GM21515 (cell line): ENCODE data around the gene RNLS.

Experiments
- ATAC-seq: cut with Tn5 transposase; IDR thresholded peaks from one replicate; pipeline ENCODE4 v1.9.1; 2021; ENCODE audit not compliant: unreplicated experiment

Gene RNLS

GRCh38 chr10:88270061-88270808, 312.9 kb downstream of the RNLS start:
- no peak for ATAC-seq

GRCh38 chr10:88262591-88263234, 320.4 kb downstream of the RNLS start:
- no peak for ATAC-seq

DNA sequence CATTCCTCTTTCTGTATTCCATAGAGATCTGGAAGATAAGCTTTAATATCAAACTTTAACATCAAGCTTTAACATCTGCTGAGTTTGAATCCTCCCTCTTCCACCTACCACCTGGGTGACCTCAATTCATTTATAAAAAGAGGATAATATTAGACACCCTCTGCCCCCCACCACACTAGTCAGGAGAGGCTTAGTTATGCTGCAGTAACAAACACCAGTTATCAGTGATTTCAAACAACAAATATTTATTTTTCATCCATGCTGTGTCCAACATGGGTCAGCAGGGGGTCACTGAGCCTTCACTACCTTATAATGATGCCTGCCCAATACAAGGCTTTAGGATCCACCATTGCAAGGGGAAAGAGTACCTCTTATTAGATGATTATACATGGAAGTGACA, 322.0 kb downstream of the RNLS start:
- ATAC-seq = no peak

DNA sequence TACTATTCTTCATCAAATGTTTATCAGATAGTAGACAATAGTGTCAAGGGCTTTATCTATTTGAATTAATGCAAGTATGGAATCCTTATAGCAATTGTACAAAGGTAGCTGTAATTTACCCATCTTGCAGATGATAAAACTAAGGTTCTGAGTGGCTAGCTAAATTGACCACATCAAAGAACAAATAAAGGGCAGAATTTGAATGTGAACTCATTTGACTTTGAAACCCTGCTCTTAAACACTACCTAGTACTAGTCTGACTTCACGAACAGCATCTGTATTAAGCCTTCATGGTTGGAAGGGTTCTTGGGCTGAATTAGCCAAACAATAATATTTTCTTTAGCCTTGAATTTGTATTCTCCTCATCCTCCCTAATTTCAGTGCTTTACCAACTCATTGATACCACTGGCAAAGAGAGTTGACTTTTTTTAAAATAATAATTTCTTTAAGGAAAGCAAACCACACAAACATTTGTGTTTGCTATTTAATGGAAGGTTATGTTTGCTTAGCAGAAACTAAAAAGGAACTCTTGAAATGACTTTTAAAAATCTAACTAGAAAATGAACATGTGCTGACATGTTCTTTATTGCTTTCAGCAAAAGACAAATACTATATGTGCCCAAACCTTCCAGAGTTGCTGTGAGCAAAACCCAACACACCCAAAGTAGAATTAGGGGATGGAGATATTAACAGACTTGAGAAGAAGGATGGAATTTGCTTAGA, 322.6 kb downstream of the RNLS start:
- ATAC-seq = no peak

DNA sequence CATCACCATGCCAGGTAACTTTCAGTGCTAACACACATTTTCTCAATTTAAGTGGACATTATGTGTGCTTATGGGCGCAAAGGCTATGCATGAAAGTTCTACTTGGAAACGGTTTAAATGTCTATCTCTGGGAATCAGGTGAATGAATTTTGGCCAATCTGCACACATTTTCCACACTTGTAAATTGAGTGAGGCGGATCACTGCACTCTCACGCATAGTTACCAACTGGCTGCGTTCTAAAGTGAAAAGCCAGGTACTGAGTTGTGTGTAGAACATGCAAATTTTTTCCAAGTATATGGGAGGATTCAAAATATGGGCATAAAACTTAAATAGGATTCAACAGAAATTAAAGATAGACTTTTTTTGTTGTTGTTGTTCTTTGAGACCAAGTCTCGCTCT, 323.7 kb downstream of the RNLS start:
- ATAC-seq = no peak

- no peak for ATAC-seq
Measured at GRCh38 chr10:88256886-88257285, 326.2 kb downstream of the RNLS start.

DNA sequence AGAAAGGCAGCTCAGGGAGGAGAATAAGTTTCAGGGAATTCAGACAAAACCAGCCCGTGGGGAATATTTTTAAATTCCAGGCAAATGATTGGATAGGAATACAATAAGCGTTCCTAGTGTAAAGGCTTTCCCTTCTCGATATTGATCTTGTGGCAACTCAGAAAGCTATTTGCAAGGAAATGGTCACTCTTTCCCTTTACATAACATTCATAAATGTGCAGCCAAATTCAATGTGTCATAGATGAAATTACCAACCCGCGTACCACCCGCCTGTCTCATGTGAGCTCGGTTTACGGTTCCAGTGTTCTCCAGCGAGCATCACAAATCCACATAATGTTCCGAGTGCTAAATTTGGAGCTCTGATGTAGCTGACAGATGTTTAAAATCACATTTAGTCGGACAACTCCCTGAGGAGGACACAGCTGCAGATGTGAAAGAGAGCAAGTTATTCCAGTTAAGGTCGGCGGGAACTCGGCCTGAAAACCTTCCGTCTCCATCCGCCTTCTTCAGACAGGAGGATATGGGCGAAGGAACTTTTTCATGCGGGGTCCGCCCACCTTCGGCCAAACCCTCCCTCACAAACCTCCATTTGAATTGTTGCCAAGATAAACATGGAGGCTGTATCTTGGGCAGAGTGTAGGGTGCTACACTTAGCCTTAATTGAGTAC, 327.0 kb downstream of the RNLS start:
- ATAC-seq = no peak

GRCh38 chr10:88254091-88254490, 329.0 kb downstream of the RNLS start:
- ATAC-seq = no peak

- ATAC-seq = no peak
Measured at GRCh38 chr10:88253622-88254021, 329.5 kb downstream of the RNLS start.

DNA sequence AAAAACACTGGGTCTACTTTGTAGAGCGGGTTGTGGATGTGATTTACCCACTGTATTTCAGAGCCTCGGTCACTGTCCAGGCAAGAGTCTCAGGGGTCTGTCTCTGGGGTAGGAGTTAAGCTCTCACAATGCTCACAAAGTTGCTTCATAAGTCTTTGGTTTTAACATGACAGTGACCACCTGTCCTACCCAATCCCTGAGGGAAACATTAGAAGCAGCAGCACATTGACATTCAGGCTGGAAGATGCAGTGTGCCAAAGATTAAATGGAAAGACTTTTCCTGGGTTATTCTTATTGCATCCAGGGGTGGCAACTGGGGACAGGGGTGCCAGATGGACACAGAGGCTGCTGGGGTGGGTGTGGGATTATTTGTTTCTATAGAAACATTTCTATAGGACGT, 330.0 kb downstream of the RNLS start:
- no peak for ATAC-seq

DNA sequence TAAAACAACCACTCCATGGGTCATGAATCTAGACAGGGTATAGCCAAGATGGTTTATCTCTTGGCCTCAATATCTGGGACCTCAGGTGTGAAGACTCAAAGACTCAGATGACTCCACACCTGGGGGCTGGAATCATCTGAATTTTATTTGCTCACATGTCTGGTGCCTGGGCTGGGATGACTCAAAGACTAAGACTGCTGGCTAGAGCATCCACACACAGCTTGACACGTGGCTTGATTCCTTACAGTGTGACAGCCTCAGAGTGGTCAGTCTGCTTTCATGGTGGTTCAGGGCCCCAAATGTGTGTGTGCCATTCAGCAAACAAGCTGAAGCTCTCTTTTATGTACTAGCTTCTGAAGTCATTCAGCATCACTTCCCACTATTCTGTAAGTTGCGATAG, 333.7 kb downstream of the RNLS start:
- no peak for ATAC-seq

DNA sequence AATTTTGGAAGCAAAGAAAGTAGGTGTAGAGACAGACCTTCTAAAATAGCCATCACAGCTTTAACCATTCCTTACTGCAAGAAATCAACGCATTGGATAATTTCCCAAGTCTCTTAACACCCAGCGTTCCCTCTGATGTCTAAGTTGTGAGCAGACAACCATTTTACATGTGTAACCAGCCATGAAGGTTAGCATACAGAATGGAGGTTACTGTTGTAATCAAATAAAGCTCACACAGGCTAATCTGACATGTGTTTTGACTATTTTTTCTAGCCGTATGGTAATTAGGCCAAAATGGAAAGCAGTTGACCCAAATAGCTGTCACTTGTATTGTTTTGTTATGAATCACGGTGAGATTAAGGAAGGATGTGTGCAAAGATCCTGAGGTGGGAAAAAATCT, 336.4 kb downstream of the RNLS start:
- ATAC-seq = no peak

DNA sequence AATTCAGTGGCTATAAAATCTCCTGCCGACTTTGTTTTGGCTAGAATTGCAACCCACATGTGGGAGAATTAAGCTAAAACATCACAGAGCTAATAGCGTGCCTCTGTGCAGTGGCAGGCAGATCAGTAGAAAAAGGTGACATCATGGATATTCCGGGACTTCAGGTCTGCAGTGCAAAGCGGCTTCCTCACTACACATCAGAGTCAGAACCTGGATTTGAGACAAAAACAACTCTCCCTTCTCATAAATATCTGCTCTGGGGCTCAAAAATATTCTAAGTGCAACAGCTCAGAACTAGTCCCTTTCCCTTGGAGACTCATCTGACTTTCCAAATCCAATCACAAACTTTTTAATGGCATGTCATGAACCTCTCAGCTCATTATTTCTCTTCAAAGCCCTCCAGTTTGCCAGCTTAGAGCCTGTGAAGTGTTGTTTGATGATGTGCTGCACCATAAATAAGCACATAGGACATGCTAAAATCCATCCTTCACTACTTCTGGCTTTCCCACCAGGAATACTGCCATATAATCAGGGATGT, 337.1 kb downstream of the RNLS start:
- ATAC-seq = no peak

DNA sequence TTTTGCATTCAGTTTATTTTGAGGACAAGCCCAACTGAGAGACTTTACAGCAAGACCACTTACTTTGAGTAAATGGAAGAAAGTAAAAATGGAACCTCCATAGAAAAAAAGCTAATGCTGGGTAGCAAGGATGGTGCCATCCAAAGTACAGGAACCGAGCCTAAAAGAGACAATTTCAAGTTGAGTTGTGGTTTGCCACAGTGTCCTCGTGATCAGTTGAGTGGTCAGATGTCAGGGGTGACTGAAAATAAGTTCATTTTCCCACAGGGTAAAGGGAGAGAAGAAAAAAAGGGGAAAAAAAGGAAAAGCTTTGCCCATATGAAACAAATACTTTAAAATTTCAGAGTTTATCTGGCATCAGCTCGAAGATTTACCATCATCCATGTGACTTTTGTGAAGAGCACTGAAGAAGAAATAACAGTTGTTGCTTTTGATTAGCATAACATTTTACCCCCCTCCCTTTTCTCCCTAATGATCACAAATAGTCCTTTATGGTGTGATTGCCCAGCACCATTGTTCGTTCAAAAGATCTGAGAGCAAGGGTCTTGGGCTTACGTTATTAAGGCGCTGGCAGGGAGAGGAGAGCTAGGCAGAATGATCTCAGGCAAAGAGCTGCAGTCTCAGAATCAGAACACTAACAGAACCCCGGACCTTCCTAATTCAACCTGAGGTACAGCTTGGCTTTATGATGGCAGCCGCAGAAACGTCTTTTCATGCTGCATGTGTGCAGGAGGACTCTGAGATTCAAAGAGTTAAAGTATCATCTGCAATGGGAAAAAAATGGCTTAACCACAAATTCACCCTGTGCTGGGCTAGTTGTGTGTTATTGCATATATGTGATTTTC, 338.1 kb downstream of the RNLS start:
- no peak for ATAC-seq

DNA sequence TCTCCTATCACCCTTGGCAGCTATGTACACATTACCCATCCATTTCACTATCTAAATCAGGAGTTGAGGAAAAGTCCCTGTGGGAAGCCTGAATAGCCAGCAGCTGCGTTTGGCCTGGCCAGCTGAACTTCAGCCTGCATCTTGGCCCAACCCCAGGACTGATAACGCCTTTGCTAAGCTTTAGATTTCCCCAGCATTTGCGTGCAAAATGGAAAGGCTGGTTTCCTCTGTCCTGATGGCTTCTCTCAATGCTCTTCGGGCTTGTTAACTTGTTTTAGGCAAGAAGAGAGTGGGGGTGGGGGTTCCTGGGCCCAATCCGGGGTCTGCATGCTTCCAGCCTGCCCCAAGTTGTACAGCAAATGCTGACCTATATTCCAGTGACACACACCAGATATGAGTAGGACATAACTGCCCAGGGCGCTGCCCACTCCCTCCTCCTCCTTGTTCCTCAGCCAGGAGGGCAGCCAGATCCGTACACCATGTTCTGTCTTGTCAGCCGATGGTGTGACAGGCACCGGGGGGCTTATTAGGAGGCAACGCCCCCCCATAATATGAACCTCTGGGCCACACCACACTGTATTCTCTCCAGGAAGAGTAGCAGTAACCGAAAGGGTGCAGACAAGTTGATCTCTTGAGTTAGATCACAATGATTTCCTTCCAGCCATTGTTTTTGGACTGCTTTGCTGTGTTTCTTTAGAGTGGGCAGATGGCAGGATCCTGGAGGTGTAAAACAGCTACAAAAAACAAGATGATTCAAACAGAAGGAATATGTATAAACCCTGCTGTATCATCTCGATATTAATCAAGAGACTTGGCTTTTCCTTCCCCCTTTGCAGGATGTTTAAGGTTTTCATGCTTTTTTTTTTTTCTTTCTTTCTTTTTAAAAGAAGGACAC, 339.0 kb downstream of the RNLS start:
- ATAC-seq = no peak

DNA sequence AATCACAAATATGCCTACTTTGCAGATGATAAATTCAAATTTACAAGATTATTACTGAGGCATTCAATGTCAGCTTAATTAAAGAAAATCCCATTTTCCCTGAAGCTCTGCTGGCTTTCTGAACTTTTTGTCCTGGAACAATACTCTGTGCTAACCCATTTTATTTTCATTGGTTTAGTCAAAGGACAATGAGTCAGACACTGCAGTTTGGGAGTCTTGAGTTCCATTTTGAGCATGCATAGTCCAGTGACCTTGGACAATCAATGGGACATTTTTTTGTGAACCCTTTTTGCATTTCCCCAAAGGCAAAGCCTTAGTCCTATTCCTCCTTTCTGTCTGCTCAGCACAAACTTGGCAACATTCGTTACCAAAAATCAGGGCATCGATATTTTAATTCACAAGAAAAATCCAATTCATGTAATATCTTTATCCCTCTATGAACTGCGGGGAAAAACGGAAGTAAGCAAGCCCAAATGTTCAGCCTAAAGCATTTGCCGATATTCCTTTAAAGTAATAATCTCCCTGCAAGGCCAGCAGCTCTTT, 339.8 kb downstream of the RNLS start:
- no peak for ATAC-seq

GRCh38 chr10:88241501-88241900, 341.6 kb downstream of the RNLS start:
- ATAC-seq = no peak

DNA sequence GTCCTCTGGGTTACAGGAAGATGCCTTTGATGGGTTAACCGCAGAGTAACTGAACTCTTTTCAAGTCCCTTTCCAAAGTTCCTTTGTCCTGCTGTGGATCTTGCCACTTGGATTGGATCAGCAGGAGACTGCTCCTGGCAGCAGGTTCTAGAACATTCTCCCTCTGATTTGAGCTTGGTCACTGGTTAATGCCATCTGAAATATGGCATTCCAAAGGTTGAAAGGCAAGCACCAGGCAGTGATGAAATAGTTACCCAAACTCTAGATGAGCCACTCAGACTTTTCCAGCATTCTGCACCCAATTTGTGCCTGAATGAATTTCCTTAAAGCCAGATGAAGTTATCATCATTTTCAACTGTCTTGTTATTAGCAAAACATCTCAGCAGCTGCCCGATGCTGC, 343.9 kb downstream of the RNLS start:
- no peak for ATAC-seq

- ATAC-seq = no peak
Measured at GRCh38 chr10:88238615-88238914, 344.6 kb downstream of the RNLS start.
